ENCODE results near the gene DNHD1. TPM values are rescaled to one million over a fixed set of nuclear protein-coding genes. Genes with fewer than 3 reads are reported as not detected.

DNHD1 gene
- polyA plus RNA-seq, 3 donors = 0.24 to 21.0 (median 0.59) TPM

DNA sequence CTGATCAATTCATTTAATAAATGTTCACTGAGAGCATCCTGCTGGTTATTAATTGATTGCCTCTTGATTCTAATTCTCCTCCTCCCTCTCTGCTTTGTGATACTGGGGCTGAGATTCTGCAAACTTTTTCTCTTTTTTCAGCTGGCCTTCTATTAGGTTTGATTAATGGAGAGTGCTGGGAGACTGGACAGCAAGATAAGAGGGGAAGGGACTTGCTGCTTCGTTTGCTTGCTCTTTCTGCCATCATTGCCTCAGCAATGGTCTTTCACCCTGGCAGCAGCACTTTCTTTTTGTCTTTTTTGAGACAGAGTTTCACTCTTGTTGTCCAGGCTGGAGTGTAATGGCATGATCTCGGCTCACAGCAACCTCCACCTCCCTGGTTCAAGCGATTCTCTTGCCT is 7.1 kb downstream of the DNHD1 start:
- peaks cover 9 to 57% of the 10 kb centered on the region in 2 donors for H3K36me3 ChIP-seq (replicated peaks in 1 of 2; ENCODE audit: control insufficient read depth in 1 of 2, insufficient read depth in 2 of 2, low read length in 2 of 2)
- intact Hi-C loops (cut with micrococcal nuclease) = loop anchor here in 1 of 2 donors (10.0 kb wide), 1 partner anchor 59 kb away; the partner anchor contains the start of gene HPX
- TF ChIP-seq, protein P1, sequence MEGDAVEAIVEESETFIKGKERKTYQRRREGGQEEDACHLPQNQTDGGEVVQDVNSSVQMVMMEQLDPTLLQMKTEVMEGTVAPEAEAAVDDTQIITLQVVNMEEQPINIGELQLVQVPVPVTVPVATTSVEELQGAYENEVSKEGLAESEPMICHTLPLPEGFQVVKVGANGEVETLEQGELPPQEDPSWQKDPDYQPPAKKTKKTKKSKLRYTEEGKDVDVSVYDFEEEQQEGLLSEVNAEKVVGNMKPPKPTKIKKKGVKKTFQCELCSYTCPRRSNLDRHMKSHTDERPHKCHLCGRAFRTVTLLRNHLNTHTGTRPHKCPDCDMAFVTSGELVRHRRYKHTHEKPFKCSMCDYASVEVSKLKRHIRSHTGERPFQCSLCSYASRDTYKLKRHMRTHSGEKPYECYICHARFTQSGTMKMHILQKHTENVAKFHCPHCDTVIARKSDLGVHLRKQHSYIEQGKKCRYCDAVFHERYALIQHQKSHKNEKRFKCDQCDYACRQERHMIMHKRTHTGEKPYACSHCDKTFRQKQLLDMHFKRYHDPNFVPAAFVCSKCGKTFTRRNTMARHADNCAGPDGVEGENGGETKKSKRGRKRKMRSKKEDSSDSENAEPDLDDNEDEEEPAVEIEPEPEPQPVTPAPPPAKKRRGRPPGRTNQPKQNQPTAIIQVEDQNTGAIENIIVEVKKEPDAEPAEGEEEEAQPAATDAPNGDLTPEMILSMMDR (IDR thresholded peaks at IDR 0.05) = no peak
- H3K27ac ChIP-seq (ENCODE audit: low read depth in 1 of 2, low read length in 2 of 2) = no peak overlapping the region
- no peak overlapping the region for H2AFZ ChIP-seq (ENCODE audit: insufficient read depth, low read depth, low read length, poor library complexity, severe bottlenecking)
- no peaks in the 10 kb centered on the region for H3K4me1 Mint-ChIP-seq
- H3K79me2 ChIP-seq (ENCODE audit: insufficient read depth, low read length) = no peaks in the 10 kb centered on the region
- DNase-seq = no peak
- H4K20me1 ChIP-seq (ENCODE audit: insufficient read depth, low read length) = no peaks in the 10 kb centered on the region
- H3K4me1 ChIP-seq (ENCODE audit: control insufficient read depth in 1 of 2, insufficient read depth in 2 of 2, low read length in 2 of 2) = no peaks in the 10 kb centered on the region
- peaks cover 45 to 55% of the 10 kb centered on the region in 2 donors for H3K36me3 Mint-ChIP-seq
- no peaks in the 10 kb centered on the region for H3K27me3 ChIP-seq (ENCODE audit: control insufficient read depth in 2 of 2, insufficient read depth in 2 of 2, low read length in 2 of 2)
- H3K4me3 ChIP-seq (replicated peaks in 1 of 3; ENCODE audit: low read depth in 2 of 3, low read length in 3 of 3) = no peak overlapping the region
- WGBS (ENCODE audit: insufficient coverage) = 100% methylated on average over 1 of the region's 3 CpGs
- H3K4me3 Mint-ChIP-seq = no peak overlapping the region
- H3K9me3 Mint-ChIP-seq = no peaks in the 10 kb centered on the region
- H3K9me3 ChIP-seq (replicated peaks in 1 of 2; ENCODE audit: control insufficient read depth in 1 of 2, insufficient read depth in 1 of 2, low read length in 2 of 2) = no peaks in the 10 kb centered on the region
- H3K27ac Mint-ChIP-seq = peak overlapping the region in 4 of 7 donors; percentile 25 to 67 (median 42)
- H3K4me2 ChIP-seq (replicated peaks; ENCODE audit: extremely low read depth, low read length, poor library complexity, severe bottlenecking) = no peak overlapping the region
- no peak overlapping the region for H3K9ac ChIP-seq (ENCODE audit: insufficient read depth, low read length, poor library complexity, severe bottlenecking)
- H3K27me3 Mint-ChIP-seq (ENCODE audit: low read depth in 3 of 3) = no peaks in the 10 kb centered on the region

DNA sequence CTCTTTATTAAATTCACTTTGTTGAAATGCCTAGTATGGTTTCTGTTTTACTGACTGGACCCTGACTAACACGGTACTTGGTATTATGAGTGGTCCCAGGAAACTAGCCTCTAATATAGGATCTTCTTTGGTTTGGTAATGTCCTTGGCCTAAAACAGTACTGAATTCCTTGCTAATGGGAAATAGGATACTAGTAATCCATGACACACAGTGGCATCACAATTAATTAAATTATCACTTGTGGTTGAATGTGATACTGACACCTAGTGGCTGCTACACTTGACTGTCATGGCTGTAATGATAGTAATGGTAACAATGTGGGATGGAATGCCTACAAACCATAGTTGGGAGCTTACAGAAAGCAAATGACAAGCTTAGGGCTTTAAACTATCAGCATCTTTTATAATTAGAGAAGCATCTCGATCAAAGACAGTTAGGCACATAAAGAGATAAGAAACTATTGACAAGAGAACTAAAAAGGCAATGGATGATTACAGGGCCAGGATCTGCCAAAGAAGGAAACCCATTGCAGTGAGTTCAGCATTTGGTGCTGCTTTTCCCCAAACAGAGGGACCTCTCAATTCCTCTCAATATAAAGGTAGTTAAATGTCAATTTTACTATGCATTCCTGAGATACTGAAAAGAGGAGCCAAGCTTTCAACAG is 8.6 kb downstream of the DNHD1 start:
- Mint-ChIP-seq H3K27me3 (ENCODE audit: low read depth in 3 of 3) (no peaks in the 10 kb centered on the region), H3K36me3 (peaks cover 40 to 48% of the 10 kb centered on the region in 2 donors), H3K27ac (no peak overlapping the region), H3K4me3 (no peak overlapping the region), H3K9me3 (no peaks in the 10 kb centered on the region), H3K4me1 (no peaks in the 10 kb centered on the region)
- intact Hi-C loops (cut with micrococcal nuclease) = loop anchor here (5.0 to 10.0 kb wide), 2 partner anchors 61 to 128 kb away; partner anchors contain the start of gene HPX (in 1 of the 2)
- Histone ChIP-seq H2AFZ (ENCODE audit: insufficient read depth, low read depth, low read length, poor library complexity, severe bottlenecking) (no peak overlapping the region), H3K4me3 (replicated peaks in 1 of 3; ENCODE audit: low read depth in 2 of 3, low read length in 3 of 3) (no peak overlapping the region), H3K9me3 (replicated peaks in 1 of 2; ENCODE audit: control insufficient read depth in 1 of 2, insufficient read depth in 1 of 2, low read length in 2 of 2) (no peaks in the 10 kb centered on the region), H3K27ac (ENCODE audit: low read depth in 1 of 2, low read length in 2 of 2) (no peak overlapping the region), H3K36me3 (replicated peaks in 1 of 2; ENCODE audit: control insufficient read depth in 1 of 2, insufficient read depth in 2 of 2, low read length in 2 of 2) (peaks cover 9 to 58% of the 10 kb centered on the region in 2 donors), H3K27me3 (ENCODE audit: control insufficient read depth in 2 of 2, insufficient read depth in 2 of 2, low read length in 2 of 2) (no peaks in the 10 kb centered on the region), H4K20me1 (ENCODE audit: insufficient read depth, low read length) (no peaks in the 10 kb centered on the region), H3K9ac (ENCODE audit: insufficient read depth, low read length, poor library complexity, severe bottlenecking) (no peak overlapping the region), H3K4me2 (replicated peaks; ENCODE audit: extremely low read depth, low read length, poor library complexity, severe bottlenecking) (no peak overlapping the region), H3K4me1 (ENCODE audit: control insufficient read depth in 1 of 2, insufficient read depth in 2 of 2, low read length in 2 of 2) (no peaks in the 10 kb centered on the region), H3K79me2 (ENCODE audit: insufficient read depth, low read length) (no peaks in the 10 kb centered on the region)
- no CpG with 5 or more reads among the region's 2 CpGs for WGBS (ENCODE audit: insufficient coverage)
- TF ChIP-seq, protein P1 (IDR thresholded peaks at IDR 0.05) = peak; percentile 78
- peak; percentile 18 to 42 (median 40) for DNase-seq
